Keratinocyte (primary cell): Measurements from ENCODE around the gene SULT1C4. TPM values are rescaled to one million over a fixed set of nuclear protein-coding genes. Genes with fewer than 3 reads are reported as not detected.
A peak's percentile ranks its signal among the peaks of the same experiment; 100 is the strongest.

Experiments
- DNase-seq: peaks from one replicate; pipeline ENCODE4 v3.0.0-alpha.2; 2011; ENCODE audit warnings: low read depth, missing footprints, low spot score
- FAIRE-seq: peaks from 2 replicates; lab custom pipeline; 2011; peaks lifted over from hg19 to GRCh38; lab: Jason Lieb, UNC
- H2AFZ ChIP-seq: 2 replicates; pipeline ENCODE4 v1.6.0; 2012; ENCODE audit warnings: low read length, control low read depth, inconsistent platforms; ENCODE audit not compliant: control insufficient read depth
- H3K27ac ChIP-seq: 2 replicates; pipeline ENCODE4 v1.5.1; 2011; ENCODE audit warnings: low read length; ENCODE audit not compliant: control insufficient read depth, insufficient read depth
- H3K27me3 ChIP-seq: 3 replicates; pipeline ENCODE4 v1.6.0; 2011; ENCODE audit warnings: low read length; ENCODE audit not compliant: control insufficient read depth, insufficient read depth; ENCODE audit errors: extremely low read depth
- H3K36me3 ChIP-seq, 2 experiments: 2 replicates in 1 of 2; 3 replicates in 1 of 2; pipeline ENCODE4 v1.5.1; 2011; ENCODE audit warnings: low read length in 2 of 2, mild to moderate bottlenecking in 1 of 2; ENCODE audit not compliant: control insufficient read depth in 2 of 2, insufficient read depth in 2 of 2; ENCODE audit errors: extremely low read depth in 1 of 2
- H3K4me1 ChIP-seq: 3 replicates; pipeline ENCODE4 v1.5.1; 2011; ENCODE audit warnings: low read length; ENCODE audit not compliant: control insufficient read depth, insufficient read depth; ENCODE audit errors: extremely low read depth
- H3K4me2 ChIP-seq: 3 replicates; pipeline ENCODE4 v1.6.0; 2011; ENCODE audit warnings: low read depth, low read length; ENCODE audit not compliant: control insufficient read depth, insufficient read depth; ENCODE audit errors: extremely low read depth
- H3K4me3 ChIP-seq, 3 experiments: fragments of 200-600 bp in 1 of 3; sonication (generic) in 1 of 3; 2 replicates in 2 of 3; 3 replicates in 1 of 3; pipeline ENCODE4 v1.5.1; 2011 to 2016; ENCODE audit warnings: low read length in 3 of 3, mild to moderate bottlenecking in 3 of 3, control low read depth in 2 of 3, inconsistent platforms in 1 of 3, low read depth in 1 of 3, mixed read lengths in 1 of 3, mixed run types in 1 of 3, moderate library complexity in 1 of 3; ENCODE audit not compliant: control insufficient read depth in 2 of 3, insufficient read depth in 2 of 3; ENCODE audit errors: extremely low read depth in 1 of 3
- H3K79me2 ChIP-seq: 2 replicates; pipeline ENCODE4 v1.6.0; 2012; ENCODE audit warnings: low read length; ENCODE audit not compliant: control insufficient read depth, insufficient read depth
- H3K9ac ChIP-seq: 3 replicates; pipeline ENCODE4 v1.6.0; 2011; ENCODE audit warnings: low read length; ENCODE audit not compliant: control insufficient read depth, insufficient read depth; ENCODE audit errors: extremely low read depth
- H3K9me1 ChIP-seq: 3 replicates; pipeline ENCODE4 v1.6.0; 2011; ENCODE audit warnings: low read length; ENCODE audit not compliant: control insufficient read depth, insufficient read depth; ENCODE audit errors: extremely low read depth
- H3K9me3 ChIP-seq: 2 replicates; pipeline ENCODE4 v1.5.1; 2012; ENCODE audit warnings: low read depth, low read length; ENCODE audit not compliant: control insufficient read depth
- H4K20me1 ChIP-seq: 3 replicates; pipeline ENCODE4 v1.6.0; 2011; ENCODE audit warnings: low read length; ENCODE audit not compliant: control insufficient read depth, insufficient read depth; ENCODE audit errors: extremely low read depth
- CTCF ChIP-seq, 3 experiments: IDR thresholded peaks in 1 of 3; conservative IDR thresholded peaks in 1 of 3; optimal IDR thresholded peaks in 1 of 3; 2 replicates in 2 of 3; 3 replicates in 1 of 3; pipeline versions ENCODE3 to v1.5.1; 2011; ENCODE audit warnings: low read length in 3 of 3, mild to moderate bottlenecking in 3 of 3, moderate library complexity in 2 of 3, control low read depth in 1 of 3, inconsistent platforms in 1 of 3; ENCODE audit not compliant: insufficient read depth in 2 of 3; ENCODE audit errors: extremely low read depth in 1 of 3
- EZH2 ChIP-seq: IDR thresholded peaks from one replicate; pipeline ENCODE4 v1.6.1; 2012; ENCODE audit warnings: inconsistent platforms, mild to moderate bottlenecking, low read length, moderate library complexity
- dilution Hi-C: fragments of 300-500 bp; cut with MboI; formaldehyde crosslinking; loops from one replicate; pipeline ENCODE4 v1.7.0; 2020; ENCODE audit warnings: low sequenced_read_pairs; ENCODE audit not compliant: extremely low pct_ligation_motif_present
- polyA plus RNA-seq, 5 experiments: library from polyadenylated mRNA; depleted of rRNA in 3 of 5; stranded (reverse) in 3 of 5; stranded (forward) in 1 of 5; unstranded in 1 of 5; fragments of >200 nt; gene quantifications; 1 replicate in 1 of 5; 2 replicates in 3 of 5; 3 replicates in 1 of 5; pipeline versions ENCODE4 v1.2.1 to v1.2.3, GENCODE V29; 2011 to 2012; ENCODE audit warnings: missing spikeins in 2 of 5, low read depth in 1 of 5, low replicate concordance in 1 of 5

The SULT1C4 gene
- polyA plus RNA-seq, 1 donor (not counting 4 experiments of a cell fraction or from before 2014, with no cell fraction given), result not detected

DNA sequence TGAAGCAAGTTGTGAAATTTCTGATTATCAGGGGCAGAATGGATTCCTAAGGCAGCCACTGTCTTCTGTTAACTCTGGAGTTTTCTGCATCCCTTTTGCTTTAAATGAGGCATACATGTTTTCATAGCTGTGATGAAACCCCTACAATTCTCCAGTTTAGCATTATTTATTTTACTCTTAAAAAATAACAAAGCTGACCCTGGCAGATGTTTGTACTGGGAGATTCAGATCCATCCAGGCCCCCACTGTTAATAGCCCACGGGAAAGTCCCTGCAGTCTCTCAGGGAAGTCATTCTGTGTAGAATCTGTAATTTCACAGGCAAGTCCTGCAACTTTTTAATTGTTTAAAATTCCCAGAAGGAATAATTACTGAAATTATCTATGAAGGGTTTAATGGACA lies 353 bp upstream of the SULT1C4 start:
- Histone ChIP-seq H3K27ac (no peak overlapping the region), H3K27me3 (no peaks in the 10 kb centered on the region), H3K4me1 (peaks cover 3% of the 10 kb centered on the region), H3K9me1 (no peaks in the 10 kb centered on the region), H3K4me2 (no peak overlapping the region), H3K79me2 (no peaks in the 10 kb centered on the region), H4K20me1 (no peaks in the 10 kb centered on the region), H3K4me3 (no peak overlapping the region), H3K36me3 (no peaks in the 10 kb centered on the region), H2AFZ (no peak overlapping the region), H3K9me3 (no peaks in the 10 kb centered on the region), H3K9ac (no peak overlapping the region)
- DNase-seq (no peak), FAIRE-seq (no peak)
- dilution Hi-C loops, result no loop called here
- TF ChIP-seq CTCF (optimal IDR thresholded peaks at IDR 0.05 in 1 of 3, IDR thresholded peaks at IDR 0.05 in 1 of 3, conservative IDR thresholded peaks at IDR 0.05 in 1 of 3; ENCODE audit: extremely low read depth in 1 of 3, insufficient read depth in 2 of 3, low read length in 3 of 3), result no peak
- no peak for TF ChIP-seq EZH2

GRCh38 chr2:108378851-108379250 lies 1.1 kb downstream of the SULT1C4 start:
- dilution Hi-C loops, result no loop called here
- H3K9me3 ChIP-seq, result no peaks in the 10 kb centered on the region
- no peak overlapping the region for H3K4me3 ChIP-seq
- H3K9ac ChIP-seq, result no peak overlapping the region
- no peak overlapping the region for H2AFZ ChIP-seq
- no peaks in the 10 kb centered on the region for H3K36me3 ChIP-seq
- TF ChIP-seq EZH2, result no peak
- FAIRE-seq (no peak), DNase-seq (no peak)
- no peaks in the 10 kb centered on the region for H3K9me1 ChIP-seq
- peaks cover 5% of the 10 kb centered on the region for H3K4me1 ChIP-seq
- no peak overlapping the region for H3K4me2 ChIP-seq
- H4K20me1 ChIP-seq, result no peaks in the 10 kb centered on the region
- no peaks in the 10 kb centered on the region for H3K79me2 ChIP-seq
- no peak overlapping the region for H3K27ac ChIP-seq
- no peaks in the 10 kb centered on the region for H3K27me3 ChIP-seq

DNA sequence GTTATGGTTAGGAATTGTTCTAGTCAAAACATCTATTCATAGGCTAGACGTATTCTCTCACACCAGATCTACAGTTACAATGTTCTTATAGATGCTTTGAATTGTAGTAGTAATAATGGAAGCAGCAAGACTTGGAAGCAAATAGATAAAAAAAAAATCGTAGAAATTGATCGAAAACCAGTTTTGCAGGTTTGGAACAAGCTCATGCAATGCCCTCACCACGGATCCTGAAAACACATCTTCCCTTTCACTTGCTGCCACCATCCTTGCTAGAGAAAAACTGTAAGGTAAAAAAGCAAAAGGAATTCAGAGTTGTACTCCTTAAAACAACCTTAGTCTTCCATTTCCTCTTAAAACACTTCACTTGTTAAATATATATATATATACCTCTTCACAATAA lies 4.4 kb downstream of the SULT1C4 start:
- Histone ChIP-seq H4K20me1 (no peaks in the 10 kb centered on the region), H3K9ac (no peak overlapping the region), H3K4me2 (peak overlapping the region; percentile 38), H3K27ac (no peak overlapping the region), H3K9me1 (no peaks in the 10 kb centered on the region), H3K27me3 (no peaks in the 10 kb centered on the region), H3K4me1 (peaks cover 5% of the 10 kb centered on the region), H3K4me3 (no peak overlapping the region), H3K79me2 (no peaks in the 10 kb centered on the region), H3K36me3 (no peaks in the 10 kb centered on the region), H2AFZ (no peak overlapping the region), H3K9me3 (no peaks in the 10 kb centered on the region)
- dilution Hi-C loops, result no loop called here
- TF ChIP-seq CTCF (optimal IDR thresholded peaks at IDR 0.05 in 1 of 3, IDR thresholded peaks at IDR 0.05 in 1 of 3, conservative IDR thresholded peaks at IDR 0.05 in 1 of 3; ENCODE audit: extremely low read depth in 1 of 3, insufficient read depth in 2 of 3, low read length in 3 of 3) (no peak), EZH2 (no peak)
- FAIRE-seq (no peak), DNase-seq (no peak)
